MCF 10A (cell line): ENCODE measurements around the gene ECHDC3. TPM values are rescaled to one million over a fixed set of nuclear protein-coding genes. Genes with fewer than 3 reads are reported as not detected.

Source experiments
- BruUV-seq: library from RNA; stranded (reverse); fragments of 400-500 nt; replicated peaks from 2 replicates; lab custom pipeline; 2021; lab: Mats Ljungman, UMichigan
- CTCF ChIA-PET: fragments of 300-600 bp; sonication (Branson Sonifier 250); formaldehyde crosslinking; extraction: SDS; loops from one replicate; lab custom pipeline; 2021; ENCODE audit warnings: antibody characterized with exemption, inconsistent platforms; lab: Yijun Ruan, JAX
- POLR2A ChIA-PET: fragments of 300-600, 350-650 bp; sonication (Branson Sonifier 250); formaldehyde crosslinking; extraction: SDS; loops from one replicate; lab custom pipeline; 2020; ENCODE audit warnings: antibody characterized with exemption, inconsistent platforms; lab: Yijun Ruan, JAX
- DNase-seq: peaks from one replicate; pipeline ENCODE4 v3.0.0-alpha.2; 2018; ENCODE audit not compliant: unreplicated experiment
- H3K27ac Mint-ChIP-seq: one replicate; pipeline ENCODE4 v1.8.0; 2022; ENCODE audit warnings: mild to moderate bottlenecking, low read depth, mixed read lengths; ENCODE audit not compliant: unreplicated experiment
- H3K27me3 Mint-ChIP-seq: one replicate; pipeline ENCODE4 v1.8.0; 2022; ENCODE audit warnings: mixed read lengths; ENCODE audit not compliant: insufficient read depth, unreplicated experiment
- H3K36me3 Mint-ChIP-seq: one replicate; pipeline ENCODE4 v1.8.0; 2022; ENCODE audit warnings: mild to moderate bottlenecking, moderate library complexity, mixed read lengths; ENCODE audit not compliant: insufficient read depth, unreplicated experiment
- H3K4me1 Mint-ChIP-seq: one replicate; pipeline ENCODE4 v1.8.0; 2022; ENCODE audit warnings: mixed read lengths; ENCODE audit not compliant: insufficient read depth, unreplicated experiment
- H3K4me3 Mint-ChIP-seq: one replicate; pipeline ENCODE4 v1.8.0; 2022; ENCODE audit warnings: mild to moderate bottlenecking, moderate library complexity, mixed read lengths; ENCODE audit not compliant: unreplicated experiment
- H3K9me3 Mint-ChIP-seq: one replicate; pipeline ENCODE4 v1.8.0; 2022; ENCODE audit warnings: mixed read lengths; ENCODE audit not compliant: unreplicated experiment
- CTCF ChIP-seq: fragments of 200-600 bp; IDR thresholded peaks from one replicate; pipeline ENCODE4 v1.8.0; 2022; ENCODE audit warnings: antibody characterized with exemption, mild to moderate bottlenecking; ENCODE audit not compliant: unreplicated experiment
- intact Hi-C: fragments of 100-400 bp; cut with micrococcal nuclease; formaldehyde crosslinking; loops from 2 replicates; pipeline ENCODE4 v1.14.1; 2022
- total RNA-seq: library from RNA; stranded (reverse); gene quantifications from 2 replicates; pipeline ENCODE4 v1.2.3, GENCODE V29; 2022

Gene ECHDC3
- total RNA-seq, 1 experiment from 2014 or later = 25.5 TPM

- no TSS peak for BruUV-seq
These were observed 55.9 kb downstream of the ECHDC3 start for GRCh38 chr10:11797847-11798633.

GRCh38 chr10:11798845-11799735, 56.9 kb downstream of the ECHDC3 start:
- no peak for DNase-seq
- no TSS peak for BruUV-seq
- intact Hi-C loops = no loop called here
- no peak for TF ChIP-seq CTCF
- ChIA-PET POLR2A (no interaction called here), CTCF (interaction anchor here (1.1 to 1.5 kb wide), 4 partner anchors 16 to 186 kb away, joined by 5 to 7 read pairs (median 5); no protein-coding TSS in a partner anchor)
- Mint-ChIP-seq H3K27me3 (no peaks in the 10 kb centered on the region), H3K4me1 (no peaks in the 10 kb centered on the region), H3K9me3 (no peaks in the 10 kb centered on the region), H3K27ac (no peak overlapping the region), H3K36me3 (no peaks in the 10 kb centered on the region), H3K4me3 (no peak overlapping the region)

More at GRCh38 chr10:11797847-11798633, 55.9 kb downstream of the ECHDC3 start:
- intact Hi-C loops = no loop called here
- no peak for TF ChIP-seq CTCF
- Mint-ChIP-seq H3K4me3 (no peak overlapping the region), H3K9me3 (no peaks in the 10 kb centered on the region), H3K27me3 (no peaks in the 10 kb centered on the region), H3K27ac (no peak overlapping the region), H3K4me1 (peaks cover 10% of the 10 kb centered on the region), H3K36me3 (no peaks in the 10 kb centered on the region)
- DNase-seq = no peak
- ChIA-PET CTCF (interaction anchor here (1.1 to 2.7 kb wide), 5 partner anchors 15 to 189 kb away, joined by 5 to 17 read pairs (median 6); no protein-coding TSS in a partner anchor), POLR2A (no interaction called here)

- POLR2A ChIA-PET = no interaction called here
- Mint-ChIP-seq H3K4me1 (no peaks in the 10 kb centered on the region), H3K27me3 (no peaks in the 10 kb centered on the region), H3K9me3 (no peaks in the 10 kb centered on the region), H3K36me3 (no peaks in the 10 kb centered on the region), H3K4me3 (no peak overlapping the region), H3K27ac (no peak overlapping the region)
- CTCF ChIA-PET = interaction anchor here (1.1 to 1.5 kb wide), 2 partner anchors 17 to 185 kb away, joined by 5 to 7 read pairs; no protein-coding TSS in a partner anchor
- BruUV-seq = no TSS peak
- no peak for DNase-seq
- no peak for TF ChIP-seq CTCF
- intact Hi-C loops = no loop called here
These were observed 57.5 kb downstream of the ECHDC3 start for GRCh38 chr10:11799736-11800080.

- intact Hi-C loops = no loop called here
- Mint-ChIP-seq H3K9me3 (no peaks in the 10 kb centered on the region), H3K4me1 (no peaks in the 10 kb centered on the region)
These were observed 62.2 kb downstream of the ECHDC3 start for GRCh38 chr10:11804336-11804735.

More at GRCh38 chr10:11804336-11804735, 62.2 kb downstream of the ECHDC3 start:
- DNase-seq = no peak
- Mint-ChIP-seq H3K27ac (no peak overlapping the region), H3K27me3 (no peaks in the 10 kb centered on the region), H3K4me3 (no peak overlapping the region), H3K36me3 (no peaks in the 10 kb centered on the region)
- BruUV-seq = no TSS peak
- CTCF ChIA-PET = interaction anchor here (0.7 to 1.8 kb wide), 3 partner anchors 11 to 1723 kb away, joined by 3 to 4 read pairs (median 4); no protein-coding TSS in a partner anchor
- POLR2A ChIA-PET = no interaction called here
- no peak for TF ChIP-seq CTCF
